Measurements from ENCODE around the gene PHKA2.

GRCh38 chrX:18961686-18962085, 22.2 kb downstream of the PHKA2 start:
- no peak for TF ChIP-seq CTCF (conservative IDR thresholded peaks at IDR 0.05)
- no peak for TF ChIP-seq EZH2 (IDR thresholded peaks at IDR 0.05; ENCODE audit: low read depth)

All from PC-9 (cell line).